HG02623 (cell line): ENCODE measurements around the gene PARP12.

Experiments
- ATAC-seq: cut with Tn5 transposase; IDR thresholded peaks from one replicate; pipeline ENCODE4 v1.9.1; 2021; ENCODE audit warnings: moderate library complexity; ENCODE audit not compliant: unreplicated experiment

Gene PARP12

DNA sequence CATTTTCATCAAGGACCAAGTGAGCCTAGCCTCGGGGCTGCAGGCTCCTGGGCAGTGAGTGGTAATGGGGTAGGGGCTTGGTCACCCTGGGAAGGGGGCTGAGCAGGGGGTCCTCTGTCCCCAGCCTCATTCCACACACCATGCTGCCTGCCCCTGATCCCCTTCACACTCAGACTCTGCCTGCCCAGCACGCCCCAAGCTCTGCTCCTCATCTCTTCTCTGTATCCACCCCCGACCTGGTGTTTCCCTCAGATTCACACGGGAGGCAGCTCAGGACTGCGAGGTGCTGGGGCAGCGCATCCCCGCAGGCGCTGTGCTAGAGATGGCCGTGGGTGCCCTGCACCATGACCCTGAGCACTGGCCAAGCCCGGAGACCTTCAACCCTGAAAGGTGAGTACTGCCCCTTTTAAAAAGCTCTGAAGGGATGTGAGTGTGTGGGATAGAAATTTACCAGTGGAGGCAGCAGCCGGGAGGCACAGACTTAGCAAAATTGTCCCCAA lies 47.2 kb downstream of the PARP12 start:
- ATAC-seq = no peak

GRCh38 chr7:140014123-140014522 lies 48.6 kb downstream of the PARP12 start:
- no peak for ATAC-seq

GRCh38 chr7:140013676-140014075 lies 49.1 kb downstream of the PARP12 start:
- no peak for ATAC-seq

GRCh38 chr7:140010194-140010895 lies 52.4 kb downstream of the PARP12 start:
- no peak for ATAC-seq

DNA sequence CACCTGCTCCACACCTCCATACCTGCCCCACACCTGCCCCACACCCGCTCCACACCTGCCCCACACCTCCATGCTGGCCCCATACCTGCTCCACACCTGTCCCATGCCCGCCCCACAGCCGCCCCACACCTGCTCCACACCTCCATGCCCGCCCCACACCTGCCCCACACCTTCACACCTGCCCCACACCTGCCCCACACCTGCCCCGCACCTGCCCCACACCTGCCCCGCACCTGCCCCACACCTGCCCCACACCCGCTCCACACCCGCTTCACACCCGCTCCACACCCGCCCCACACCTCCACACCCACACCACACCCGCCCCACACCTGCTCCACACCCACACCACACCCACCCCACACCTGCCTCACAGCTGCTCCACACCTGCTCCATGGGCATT lies 53.0 kb downstream of the PARP12 start:
- ATAC-seq = no peak

GRCh38 chr7:140008755-140009610 lies 53.8 kb downstream of the PARP12 start:
- ATAC-seq = no peak

DNA sequence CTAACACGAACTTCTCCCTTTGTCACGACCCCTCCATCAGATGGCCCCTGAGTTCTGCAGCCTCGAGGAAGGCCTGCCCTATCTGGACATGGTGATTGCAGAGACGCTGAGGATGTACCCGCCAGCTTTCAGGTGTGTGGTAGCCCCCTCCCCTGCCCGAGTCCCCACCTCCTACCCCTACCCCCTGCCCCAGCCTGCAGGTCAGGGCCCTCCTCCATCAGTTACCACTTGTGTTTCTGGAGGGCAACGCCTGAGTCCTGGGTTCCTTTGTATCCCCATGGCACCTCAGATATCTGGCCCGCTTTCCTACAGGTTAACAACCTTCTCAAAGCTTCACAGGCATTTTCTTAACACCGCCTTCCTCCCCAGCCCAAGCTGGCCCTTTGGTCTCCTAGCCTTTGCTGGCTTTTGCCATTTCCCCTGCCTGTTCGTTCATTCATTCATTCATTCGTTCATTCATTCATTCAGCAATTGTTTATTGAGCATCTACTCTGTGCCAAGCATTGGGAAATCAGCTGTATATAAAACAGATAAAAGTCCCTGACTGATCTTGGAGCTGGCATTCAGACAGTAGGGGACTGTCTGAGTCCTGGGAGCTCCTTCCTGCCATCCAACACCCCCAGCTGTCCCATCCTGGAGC lies 55.6 kb downstream of the PARP12 start:
- ATAC-seq = no peak

DNA sequence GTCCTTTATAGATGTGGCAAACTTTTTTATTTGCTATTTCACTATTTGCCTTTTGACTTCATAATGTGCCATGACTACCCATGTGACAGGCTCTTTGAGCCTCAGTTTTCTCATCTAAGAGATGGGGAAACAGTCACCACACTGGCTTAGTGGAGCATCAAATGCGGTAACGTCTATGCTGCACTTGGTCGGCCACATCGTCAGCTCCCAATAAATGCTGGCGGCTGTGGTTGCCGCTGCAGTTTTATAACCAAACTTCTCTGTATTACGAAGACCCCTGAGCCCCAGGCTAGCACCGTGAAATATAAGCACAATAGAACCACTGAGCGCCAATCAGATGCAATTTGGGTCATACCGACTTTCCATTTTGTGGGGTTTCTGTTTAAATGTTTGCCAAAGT lies 56.2 kb downstream of the PARP12 start:
- ATAC-seq = no peak

GRCh38 chr7:140005754-140006503 lies 56.8 kb downstream of the PARP12 start:
- no peak for ATAC-seq

GRCh38 chr7:140005341-140005740 lies 57.4 kb downstream of the PARP12 start:
- ATAC-seq = no peak

DNA sequence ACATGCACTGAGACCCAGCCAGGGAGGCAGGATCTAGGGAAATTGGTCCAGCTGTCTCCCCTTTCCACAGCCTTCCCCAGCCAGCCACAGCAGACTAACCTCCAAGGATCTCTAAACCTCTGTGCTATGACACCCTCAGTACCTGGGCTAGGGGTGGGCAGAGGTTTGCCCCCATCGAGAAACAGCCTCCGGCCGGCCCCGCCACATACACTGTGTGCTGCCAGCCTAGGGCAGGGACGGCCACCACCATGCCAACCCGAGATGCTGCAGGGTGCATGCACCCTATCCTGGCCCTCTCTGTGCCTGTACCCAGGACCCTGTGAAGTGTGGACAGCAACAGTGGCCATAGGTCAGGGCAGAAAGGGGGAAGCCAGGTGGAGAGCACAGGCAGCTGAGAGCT lies 58.1 kb downstream of the PARP12 start:
- no peak for ATAC-seq

DNA sequence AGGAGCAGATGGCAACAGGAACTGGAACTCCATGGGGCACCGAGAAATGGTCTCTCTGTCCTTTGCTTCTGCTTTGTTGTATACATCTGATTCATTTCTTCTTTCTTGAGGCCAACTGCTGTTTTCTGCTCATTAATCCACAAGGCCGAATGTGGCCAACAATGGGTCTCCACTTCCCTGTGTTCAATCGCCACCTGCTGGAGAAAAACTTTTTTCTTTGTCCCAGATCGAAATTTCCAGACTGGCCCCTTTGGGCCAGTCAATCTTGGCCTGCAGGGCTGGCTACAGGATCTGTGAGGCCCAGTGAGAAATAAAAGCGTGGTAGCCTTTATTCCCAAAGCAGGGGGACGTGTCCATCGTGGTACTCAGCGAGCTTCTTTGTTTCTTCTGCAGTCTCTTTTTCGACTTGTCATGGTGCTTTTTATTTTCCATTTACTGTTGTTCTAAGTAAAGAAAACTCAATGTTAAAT lies 58.8 kb downstream of the PARP12 start:
- no peak for ATAC-seq

DNA sequence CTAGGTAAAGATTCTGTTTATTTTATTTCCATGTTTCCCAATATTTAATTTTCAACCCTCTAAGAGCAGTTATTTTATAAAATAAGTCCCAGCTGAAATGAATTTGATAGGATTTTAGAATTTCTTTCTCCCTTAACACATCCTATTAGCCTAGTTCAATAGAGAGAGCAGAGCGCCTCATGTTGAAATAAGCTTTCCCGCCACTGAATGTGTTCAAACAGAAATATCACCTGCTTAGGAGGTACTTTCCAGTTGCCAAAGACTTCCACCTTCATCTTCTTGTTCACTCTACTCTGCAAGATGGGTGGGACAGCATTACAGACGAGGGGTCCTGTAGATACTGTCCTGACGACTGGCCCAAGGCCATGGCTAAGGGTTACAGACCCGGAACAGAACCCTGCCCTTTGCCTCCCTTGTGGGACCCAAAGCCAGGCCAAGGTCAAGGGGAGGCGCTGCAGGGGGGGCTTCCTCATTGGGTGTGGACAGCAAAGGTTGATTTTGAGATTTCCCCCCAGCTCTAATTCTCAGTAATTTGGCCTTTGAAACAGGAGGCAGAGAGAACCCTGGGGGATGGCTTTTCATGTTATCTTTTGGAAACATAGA lies 62.0 kb downstream of the PARP12 start:
- no peak for ATAC-seq

GRCh38 chr7:139999516-139999915 lies 63.2 kb downstream of the PARP12 start:
- ATAC-seq = no peak

DNA sequence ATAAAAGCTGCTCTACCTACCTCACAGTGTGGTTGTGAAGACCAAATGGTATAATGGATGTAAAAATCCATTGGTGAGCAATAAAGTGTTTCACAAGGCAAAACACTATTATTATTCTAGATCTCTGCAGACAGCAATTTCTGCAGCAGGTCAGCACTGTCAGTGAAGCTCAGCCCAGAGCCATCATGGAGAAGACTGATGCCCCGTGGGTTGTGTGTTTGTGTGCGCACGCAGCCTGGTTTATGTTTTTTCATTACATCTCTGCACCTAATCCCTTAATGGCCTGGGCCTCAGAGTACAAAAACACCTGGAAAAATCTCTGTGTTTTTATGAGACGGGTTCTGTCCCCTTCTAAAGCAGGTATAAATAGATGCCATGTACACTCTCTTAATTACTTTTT lies 64.2 kb downstream of the PARP12 start:
- ATAC-seq = no peak

GRCh38 chr7:139995017-139995915 lies 67.5 kb downstream of the PARP12 start:
- no peak for ATAC-seq

- no peak for ATAC-seq
These were observed 68.4 kb downstream of the PARP12 start for GRCh38 chr7:139994356-139994755.

GRCh38 chr7:139993592-139993991 lies 69.2 kb downstream of the PARP12 start:
- no peak for ATAC-seq

GRCh38 chr7:139993169-139993568 lies 69.6 kb downstream of the PARP12 start:
- ATAC-seq = no peak
